ENCODE data around the gene TOP1.

The TOP1 gene

DNA sequence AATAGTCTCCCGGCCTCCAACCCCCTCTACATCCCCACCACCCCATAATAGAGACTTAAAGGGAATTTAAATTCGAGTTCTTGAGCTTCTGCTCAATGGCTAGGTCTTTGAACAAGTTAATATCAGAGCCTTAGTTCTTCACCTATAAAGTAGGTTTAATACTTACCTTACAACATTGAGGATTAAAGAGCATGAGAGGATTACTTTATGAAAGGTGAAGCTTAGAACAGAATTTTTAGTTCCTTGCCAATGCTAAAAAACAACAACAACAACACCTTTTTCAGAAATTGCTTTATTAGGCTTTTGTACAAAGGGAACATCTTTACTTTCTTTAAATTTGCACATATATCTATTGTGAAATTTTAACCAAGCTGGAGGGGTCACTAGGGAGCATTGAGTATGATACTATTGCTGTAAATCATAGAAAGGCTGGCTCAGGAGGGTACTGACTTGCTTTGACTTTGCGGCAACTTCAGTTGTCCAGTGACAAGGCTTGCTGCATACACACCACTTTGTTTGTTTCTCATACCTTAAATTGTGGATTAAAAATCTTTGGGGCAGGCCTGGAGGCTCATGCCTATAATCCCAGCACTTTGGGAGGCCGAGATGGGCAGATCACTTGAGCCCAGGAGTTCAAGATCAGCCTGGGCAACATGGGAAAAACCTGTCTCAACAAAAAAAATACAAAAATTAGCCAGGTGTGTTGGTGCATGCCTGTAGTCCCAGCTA, 9.7 kb downstream of the TOP1 start:
- no peak for FAIRE-seq

DNA sequence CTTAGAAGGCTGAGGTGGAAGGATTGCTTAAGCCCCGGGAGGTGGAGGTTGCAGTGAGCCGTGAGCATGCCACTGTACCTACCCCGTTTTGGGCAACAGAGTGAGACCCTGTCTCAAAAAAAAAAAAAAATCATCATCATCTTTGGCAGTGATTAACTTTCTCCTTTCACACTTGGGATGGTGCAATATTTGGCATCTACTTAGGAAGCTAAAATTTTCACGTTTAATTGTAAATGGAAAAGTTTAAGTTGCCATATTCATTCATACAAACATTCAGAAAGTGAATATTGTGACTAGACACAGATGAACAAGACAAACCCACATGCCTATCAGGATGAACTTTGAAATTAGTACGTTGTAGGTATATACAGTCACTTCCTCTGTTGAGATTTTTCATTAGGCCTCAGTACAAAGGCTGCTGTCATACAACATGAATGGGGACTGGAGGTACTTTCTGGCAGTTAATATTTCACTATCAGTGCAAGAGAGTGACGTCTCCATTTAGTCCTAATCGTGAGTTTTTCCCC, 10.3 kb downstream of the TOP1 start:
- no peak for FAIRE-seq

DNA sequence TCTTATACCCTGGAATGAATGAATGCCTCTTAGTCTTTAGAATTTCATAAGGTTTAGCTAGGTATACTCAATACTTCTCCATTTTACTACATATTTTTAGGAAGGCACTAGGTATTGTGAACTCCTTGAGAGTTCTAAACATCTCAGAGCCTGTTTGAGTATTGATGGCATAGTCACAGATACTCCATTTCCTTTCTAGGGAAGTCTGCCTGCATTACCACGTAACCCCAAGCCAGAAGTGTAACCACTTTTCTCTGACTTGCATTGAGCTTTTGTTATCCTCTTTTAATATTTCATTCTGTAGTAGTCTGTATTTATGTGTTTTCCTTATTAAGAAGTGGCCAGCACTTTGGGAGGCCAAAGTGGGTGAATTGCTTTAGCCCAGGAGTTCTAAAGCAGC, 12.2 kb downstream of the TOP1 start:
- FAIRE-seq = no peak

DNA sequence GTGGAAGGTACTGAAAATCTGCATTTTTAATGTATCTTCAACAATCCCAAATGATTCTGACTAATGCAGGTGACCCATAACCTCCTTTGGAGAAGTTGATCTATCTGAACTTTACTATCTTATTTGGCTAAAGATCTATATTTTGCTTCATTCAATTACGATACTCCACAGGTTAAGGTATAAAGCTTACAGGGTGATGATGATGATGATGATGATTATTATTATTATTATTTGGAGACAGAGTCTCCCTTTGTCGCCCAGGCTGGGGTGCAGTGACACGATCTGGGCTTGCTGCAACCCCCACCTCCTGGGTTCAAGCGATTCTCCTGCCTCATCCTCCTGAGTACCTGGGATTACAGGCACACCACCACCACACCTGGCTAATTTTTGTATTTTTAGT, 13.1 kb downstream of the TOP1 start:
- no peak for FAIRE-seq

DNA sequence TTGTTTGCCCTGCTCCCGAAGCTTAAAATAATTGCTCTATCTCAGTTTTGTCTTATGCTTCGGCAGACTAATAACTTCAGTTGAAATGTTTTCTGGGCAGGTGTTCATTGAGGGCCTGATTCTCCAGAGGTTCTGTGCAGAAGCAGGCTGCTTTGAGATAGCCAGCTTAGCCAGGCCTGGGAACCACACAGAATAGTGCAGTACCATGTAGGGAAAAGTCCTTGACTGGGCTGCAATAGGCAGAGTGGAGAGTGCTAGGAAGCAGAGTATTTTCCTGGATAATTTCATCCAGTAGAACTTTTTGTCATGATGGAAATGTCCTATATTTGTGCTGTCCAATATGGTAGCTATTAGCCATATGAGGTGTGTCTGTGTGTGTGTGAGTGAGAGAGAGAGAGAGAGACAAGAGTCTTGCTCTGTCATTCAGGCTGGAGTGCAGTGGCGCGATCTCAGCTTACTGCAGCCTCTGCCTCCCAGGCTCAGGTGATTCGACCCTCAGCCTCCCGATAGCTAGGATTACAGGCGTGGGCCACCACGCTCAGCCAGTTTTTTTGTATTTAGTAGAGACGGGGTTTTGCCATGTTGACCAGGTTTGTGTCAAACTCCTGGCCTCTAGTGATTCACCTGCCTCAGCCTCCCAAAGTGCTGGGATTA, 15.9 kb downstream of the TOP1 start:
- FAIRE-seq = no peak

DNA sequence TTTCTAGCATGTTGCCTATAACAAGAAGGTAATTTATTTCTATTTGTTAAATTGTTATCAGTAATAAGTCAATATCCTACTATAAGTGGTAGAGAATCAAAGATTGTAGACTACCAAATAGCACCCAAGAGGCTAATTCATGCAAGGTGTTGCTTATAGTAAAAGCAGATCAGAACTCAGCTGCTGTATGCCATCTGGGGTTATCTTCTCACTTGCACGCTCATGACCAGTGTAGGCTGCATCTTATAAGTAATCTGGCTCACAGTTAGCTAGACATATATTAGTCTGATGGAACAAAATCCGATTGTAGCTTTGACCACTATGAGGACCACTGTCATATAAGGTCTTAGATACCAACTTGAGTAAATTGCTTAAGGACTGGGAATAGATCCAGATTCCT, 17.0 kb downstream of the TOP1 start:
- FAIRE-seq = no peak

DNA sequence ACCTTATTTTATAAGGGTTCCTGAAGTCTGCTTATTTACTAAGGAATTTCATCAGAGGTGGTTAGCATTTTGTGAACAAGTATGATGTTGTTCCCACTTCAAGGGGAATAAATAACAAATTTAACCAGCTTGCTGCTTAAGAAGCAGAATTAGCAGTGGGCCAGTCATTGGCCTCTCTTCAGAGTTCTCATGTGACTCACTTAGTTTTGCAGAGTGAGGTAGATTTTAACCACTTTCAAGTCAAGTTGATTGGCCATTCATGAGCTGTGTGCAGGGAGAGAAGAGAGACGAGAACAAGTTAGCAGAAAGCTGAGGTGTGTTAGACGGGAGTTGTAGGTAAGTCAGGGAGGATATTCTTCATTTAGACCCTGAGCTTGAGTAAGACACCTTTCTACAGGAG, 18.1 kb downstream of the TOP1 start:
- FAIRE-seq = no peak

DNA sequence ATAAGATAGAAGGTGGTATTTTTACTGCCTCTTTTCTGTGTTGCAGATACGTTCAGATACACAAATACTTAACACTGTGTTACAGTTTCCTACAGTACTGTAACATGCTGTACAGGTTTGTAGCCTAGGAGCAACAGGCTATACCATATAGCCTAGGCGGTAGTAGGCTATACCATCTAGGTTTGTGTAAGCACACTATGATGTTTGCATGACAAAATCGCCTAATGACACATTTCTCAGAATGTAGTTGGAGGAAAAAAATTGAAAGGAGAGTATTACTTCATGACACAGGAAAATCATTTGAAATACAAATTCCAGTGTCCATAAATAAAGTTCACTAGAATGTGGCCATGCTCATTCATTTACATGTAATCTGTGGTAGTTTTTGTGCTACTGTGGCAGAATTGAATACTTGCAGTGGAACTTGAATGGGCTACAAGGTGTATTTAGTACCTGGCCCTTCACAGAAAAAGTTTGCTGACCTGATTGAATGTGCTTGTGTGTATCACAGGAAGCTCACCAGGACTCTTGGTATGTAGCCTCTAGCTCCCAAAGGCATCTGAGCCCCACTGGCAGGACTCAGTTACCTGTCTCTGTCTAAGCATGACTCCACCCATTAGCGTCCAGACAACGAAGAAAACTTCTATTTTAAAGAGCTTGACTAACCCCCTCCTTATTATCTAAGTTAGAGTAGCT, 18.8 kb downstream of the TOP1 start:
- FAIRE-seq = no peak

DNA sequence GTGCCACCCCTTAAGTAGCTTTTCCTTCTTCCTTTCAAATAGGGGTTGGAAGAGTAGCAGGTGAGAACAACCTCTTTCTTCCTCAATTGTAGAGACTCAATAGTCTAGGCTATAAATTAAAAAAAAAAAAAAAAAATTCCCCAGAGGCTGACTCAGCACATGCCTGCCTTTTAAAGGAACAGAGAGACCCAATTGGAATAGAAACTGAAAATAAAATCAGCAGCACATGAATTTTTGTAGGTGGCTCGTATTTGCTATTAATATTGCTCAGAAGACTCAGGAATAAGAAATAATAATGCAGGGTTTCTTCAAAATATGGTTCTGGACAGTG, 19.3 kb downstream of the TOP1 start:
- FAIRE-seq = no peak

DNA sequence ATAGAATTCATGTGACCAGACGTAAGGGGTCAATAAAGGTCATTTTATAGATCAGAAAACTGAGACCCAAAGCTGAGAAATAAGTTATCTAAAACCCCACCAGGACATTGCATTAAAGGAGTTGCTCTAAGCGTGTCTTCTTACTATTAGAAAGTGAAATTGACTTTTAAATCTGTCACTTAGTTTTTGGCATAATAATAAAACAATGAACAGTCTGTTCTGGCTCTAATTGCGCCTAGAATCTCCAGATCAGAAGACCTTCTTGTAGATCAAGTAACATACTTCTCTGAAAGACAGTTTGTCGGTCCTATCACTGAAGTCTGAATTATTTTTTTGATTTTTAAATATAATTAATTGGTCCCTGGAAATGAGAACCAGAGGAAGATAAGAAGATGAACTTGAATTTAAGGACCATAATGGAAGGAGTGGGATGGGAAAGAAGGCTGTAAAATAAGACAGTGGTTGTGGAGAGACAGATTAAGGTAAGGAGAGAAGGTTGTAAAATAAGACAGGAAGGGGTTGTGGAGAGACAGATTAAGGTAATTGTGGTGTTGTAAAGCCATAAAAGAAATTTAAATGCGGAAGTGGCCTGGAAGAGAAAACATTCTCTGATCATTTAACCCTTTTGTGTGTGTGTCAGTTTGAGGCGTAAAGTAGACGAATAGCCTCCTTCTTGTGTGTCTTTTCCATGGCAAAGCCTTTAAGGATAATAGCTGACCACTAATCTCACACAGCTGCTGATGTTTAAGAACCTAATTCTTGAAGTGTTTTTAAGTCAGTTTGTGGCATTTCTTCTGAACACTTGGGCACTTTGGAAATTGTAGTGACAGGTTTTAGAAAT, 20.1 kb downstream of the TOP1 start:
- no peak for FAIRE-seq

DNA sequence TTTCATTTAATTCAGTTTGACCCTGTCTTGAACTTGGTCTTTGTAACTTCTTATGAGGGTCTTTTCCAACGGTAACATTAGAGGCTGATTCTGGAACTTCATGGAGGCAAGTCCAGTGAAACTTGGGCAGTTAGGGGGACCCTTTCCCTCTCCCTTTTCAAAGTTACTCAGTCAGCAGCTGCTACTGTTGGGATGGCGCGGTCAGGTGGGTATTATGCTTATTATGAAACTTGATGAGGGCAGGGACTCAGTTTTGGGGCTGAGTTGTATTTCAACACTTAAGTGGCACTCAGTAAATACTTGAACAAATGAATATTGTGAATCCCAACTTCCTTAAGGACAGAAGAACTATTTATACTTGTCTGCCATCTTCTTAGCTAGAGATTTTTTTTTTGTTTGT, 20.8 kb downstream of the TOP1 start:
- FAIRE-seq = no peak

DNA sequence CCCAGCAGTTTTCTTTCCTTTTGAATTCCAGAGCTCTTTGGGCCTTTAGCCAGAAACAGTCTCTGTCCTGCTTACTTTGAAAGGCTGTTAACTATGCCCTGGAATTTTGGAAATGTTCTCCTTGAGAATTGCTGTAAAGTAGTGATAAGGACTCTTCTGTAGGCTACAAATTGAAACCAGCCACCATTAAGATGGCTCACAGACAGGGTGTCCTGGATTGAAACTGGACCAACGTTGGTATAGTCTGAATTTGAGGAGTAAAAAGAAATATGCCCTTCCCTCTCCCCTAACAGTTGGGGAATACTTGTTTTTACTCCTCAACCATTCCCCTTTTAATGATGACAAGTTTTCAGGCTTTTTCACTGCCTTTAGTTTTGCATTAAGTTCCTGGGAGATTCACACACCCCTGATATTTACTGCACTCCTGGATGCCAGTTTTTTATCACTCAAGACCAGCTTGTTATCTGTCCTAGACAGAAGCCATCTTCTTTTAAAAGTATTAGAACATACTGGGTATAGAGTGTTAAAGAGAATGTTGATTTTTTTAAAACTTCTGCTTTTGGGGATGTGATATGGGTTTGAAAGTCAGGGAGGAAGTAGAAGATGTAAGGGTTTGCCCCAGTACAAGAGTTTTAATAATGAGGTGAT, 21.9 kb downstream of the TOP1 start:
- FAIRE-seq = no peak

DNA sequence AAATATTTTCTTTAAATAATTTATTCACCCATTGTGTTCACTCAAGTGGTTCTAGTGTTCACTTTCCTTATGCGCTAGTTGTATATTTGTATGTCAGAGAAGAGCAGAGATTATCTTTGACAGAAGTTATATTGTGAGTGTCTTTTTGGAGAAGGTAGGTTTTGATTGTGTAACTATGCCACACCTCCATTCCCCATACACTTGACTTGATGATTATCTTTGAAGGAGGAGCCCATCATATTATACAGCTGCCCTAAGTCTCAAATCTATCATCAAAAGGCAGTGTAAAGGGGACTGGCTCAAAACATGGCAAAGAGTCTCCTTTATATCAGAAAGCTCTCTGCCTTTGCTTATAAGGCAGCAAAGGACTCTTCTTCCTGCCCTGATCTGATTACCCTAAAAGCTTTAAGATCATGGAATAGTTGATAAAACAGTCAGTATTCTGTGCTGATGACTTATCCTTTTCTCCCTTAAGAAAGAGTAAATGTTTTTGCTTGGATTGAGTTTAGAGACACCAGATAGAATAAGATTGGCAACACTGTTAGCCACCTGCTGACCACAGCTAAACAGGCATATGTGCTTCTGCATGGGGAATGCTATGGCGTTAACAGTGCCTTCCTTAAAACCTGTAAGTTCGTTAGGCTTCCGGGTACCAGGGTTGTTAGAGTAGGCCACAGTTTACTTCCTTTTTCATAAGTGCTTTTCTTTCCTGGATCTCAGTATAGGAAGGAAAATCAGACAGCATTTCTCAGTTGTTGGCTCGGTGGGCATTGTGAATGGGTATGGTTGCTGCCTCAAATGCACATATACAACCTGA, 22.6 kb downstream of the TOP1 start:
- FAIRE-seq = no peak

DNA sequence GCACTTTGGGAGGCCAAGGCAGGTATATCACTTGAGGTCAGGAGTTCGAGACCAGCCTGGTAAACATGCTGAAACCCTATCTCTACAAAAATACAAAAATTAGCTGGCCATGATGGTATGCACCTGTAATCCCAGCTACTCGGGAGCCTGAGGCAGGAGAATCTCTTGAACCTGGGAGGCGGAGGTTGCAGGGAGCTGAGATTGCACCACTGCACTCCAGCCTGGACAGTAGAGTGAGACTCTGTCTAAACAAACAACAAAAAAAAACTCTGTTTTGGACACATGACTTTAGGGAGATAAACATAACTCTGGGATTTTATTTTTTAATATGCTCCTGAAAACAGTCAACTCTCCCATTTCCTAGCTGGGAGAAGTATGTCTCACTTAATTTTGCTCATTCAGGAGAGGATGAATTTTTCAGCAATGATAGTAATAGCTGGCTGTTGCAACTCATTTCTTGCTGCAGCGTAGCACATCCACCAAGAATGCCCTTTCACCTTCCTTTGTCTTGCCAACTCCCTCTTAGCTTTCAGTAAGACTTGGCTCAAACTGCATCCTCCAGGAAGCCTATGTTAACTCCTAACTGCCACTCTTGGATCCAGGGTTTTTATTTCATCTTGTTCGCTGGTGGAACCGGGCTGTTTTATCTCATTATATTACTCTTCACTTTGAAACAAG, 24.3 kb downstream of the TOP1 start:
- no peak for FAIRE-seq

DNA sequence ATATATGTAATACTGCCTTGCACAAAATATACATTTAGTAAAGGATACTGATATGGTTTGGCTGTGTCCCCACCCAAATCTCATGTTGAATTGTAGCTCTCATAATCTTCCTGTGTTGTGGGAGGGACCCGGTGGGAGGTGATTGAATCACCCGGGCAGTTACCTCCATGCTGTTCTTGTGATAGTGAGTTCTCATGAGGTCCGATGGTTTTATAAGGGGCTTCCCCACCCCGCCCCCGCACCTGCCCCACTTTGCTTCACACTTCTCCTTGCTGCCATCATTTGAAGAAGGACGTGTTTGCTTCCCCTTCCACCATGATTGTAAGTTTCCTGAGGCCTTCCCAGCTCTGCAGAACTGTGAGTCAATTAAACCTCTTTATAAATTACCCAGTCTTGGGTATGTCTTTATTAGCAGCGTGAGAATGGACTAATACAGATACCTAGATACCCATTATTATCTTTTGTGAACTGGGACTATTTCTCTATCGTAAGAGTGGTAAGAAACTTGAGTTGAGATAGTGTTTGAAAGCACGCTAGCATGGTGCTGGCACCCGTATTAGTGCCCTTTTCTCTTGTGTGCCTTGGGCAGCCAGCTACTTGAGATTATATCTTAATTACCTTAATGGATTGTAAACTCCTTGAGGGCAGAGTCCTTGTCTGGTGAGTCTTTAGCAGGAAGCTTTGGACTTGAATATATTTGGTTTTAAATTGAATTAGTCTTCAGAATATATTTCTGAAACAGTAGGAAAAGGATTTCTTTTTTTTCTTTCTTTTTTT, 25.6 kb downstream of the TOP1 start:
- no peak for FAIRE-seq

DNA sequence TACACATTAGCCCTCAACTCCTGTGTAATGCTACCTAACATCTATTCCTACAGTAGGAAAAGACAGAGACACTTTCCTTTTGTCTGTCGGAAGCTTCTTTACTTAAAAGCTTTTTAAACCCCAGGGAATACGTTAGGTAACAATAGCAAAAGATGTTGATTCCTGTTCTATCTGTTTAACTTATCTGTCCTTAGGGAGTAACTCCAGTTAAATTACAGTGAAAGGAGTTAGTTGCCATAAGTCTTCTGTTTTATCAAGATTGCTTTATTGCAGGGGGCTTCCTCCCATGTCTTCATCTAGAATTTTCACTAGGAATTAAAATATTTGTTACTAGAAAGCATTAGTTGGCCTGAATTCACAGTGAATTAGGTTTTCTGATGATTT, 26.2 kb downstream of the TOP1 start:
- FAIRE-seq = no peak

DNA sequence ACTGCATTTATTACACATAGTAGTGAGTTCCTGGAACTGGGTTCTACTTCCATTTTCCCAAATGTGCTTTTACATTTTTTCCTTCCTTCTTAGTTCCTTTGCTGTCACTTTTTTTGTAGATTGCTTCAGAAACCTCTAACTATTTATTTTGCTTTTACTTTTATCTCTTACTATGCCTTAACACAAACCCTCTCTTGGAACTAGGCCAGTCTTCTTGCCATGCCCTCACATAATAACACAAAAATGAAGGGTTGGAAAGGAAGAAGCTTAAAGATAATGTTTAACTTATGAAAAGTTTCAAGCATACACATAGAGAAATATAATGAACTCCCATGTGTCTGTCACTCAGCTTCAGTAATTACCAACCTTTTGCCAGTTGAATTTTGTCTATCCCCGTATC, 27.1 kb downstream of the TOP1 start:
- FAIRE-seq = no peak

DNA sequence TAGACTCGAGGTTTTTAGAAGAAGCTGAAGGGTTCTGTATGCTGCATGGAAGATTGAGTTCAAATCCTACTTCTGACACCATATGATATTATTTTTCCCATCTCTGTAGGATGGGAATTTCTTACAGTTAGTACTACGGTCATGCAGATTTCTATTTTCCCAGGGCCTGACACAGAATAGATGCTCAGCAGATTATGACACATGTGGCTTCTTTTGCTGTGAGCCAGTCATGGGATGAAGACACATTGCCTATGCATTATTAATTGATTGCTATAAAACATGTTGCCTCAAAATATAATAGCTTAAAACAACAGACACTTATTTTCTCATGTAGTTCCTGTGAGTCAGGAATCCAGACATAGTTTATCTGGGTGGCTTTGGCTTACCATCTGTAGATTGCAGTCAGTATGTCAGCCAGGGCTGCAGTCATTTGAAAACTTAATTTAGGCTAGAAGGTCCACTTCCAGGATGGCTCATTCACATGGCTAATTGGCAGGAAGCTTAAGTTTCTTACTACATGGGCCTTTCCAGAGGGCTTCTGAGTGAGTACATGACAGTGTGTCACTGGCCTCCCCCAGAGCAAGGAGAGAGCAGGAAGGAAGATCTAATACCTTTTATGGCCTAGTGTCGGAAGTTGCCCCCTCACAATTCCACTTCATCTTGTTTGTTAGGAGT, 29.5 kb downstream of the TOP1 start:
- FAIRE-seq = no peak

DNA sequence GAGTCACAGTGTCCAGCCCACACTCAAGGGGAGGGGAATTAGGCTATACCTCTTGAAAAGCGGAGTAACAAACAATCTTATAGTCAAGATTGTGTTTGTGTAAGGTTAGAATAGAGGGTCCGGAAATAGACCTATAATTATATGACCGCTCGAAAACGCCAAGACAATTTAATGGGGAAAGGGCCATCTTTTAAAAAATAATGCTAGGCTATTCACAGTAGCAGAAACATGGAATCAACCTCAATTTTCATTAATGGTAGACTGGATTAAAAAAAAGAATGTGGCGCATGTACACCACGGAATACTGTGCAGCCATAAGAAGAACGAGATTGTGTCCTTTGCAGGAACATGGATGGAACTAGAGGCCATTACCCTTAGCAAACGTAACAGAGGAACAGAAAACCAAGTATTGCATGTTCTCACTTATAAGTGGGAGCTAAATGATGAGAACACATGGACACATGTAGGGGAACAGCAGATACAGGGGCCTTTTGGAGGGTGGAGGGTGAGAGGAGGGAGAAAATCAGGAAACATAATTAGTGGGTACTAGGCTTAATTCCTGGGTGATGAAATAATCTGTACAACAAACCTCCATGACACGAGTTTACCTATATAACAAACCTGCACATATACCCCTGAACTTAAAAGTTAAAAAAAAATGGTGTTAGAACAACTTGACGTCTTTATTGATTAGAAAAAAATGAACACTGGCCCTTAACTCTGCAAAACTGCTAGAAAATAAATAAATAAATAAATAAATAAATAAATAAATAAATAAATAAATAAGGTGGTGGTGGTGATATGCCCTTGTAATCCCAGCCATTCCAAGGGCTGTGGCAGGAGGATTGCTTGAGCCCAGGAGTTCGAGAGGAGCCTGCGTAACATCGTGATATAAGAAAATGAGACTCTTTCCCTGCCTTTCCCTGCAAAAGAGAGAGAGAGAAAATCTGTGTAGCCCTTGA, 30.3 kb downstream of the TOP1 start:
- FAIRE-seq = no peak

Measured in A204.1 (cell line).